ENCODE data around the gene ZSWIM4.

GRCh38 chr19:13799669-13800068 lies 4.4 kb downstream of the ZSWIM4 start:
- no peak for TF ChIP-seq CTCF (IDR thresholded peaks at IDR 0.05)
- no peak for TF ChIP-seq ZFX (IDR thresholded peaks at IDR 0.05; ENCODE audit: borderline replicate concordance)
